Liver (tissue), 9 donors: ENCODE data around the gene VGF. TPM values are rescaled to one million over a fixed set of nuclear protein-coding genes. Genes with fewer than 3 reads are reported as not detected.

Source experiments
- DNase-seq: peaks from one replicate; pipeline ENCODE4 v3.0.0-alpha.2; 2017; ENCODE audit warnings: low spot score
- H3K27ac ChIP-seq, 2 donors: one replicate each; pipeline ENCODE4 v1.7.0; 2013; ENCODE audit warnings: inconsistent platforms in 2 of 2, low read length in 2 of 2, control low read depth in 1 of 2, low read depth in 1 of 2, mild to moderate bottlenecking in 1 of 2
- H3K27me3 ChIP-seq, 4 donors: one replicate each; pipeline versions ENCODE4 v1.6.1 to v1.7.0; 2013; ENCODE audit warnings: low read length in 3 of 4, inconsistent platforms in 1 of 4, mild to moderate bottlenecking in 1 of 4, moderate library complexity in 1 of 4; ENCODE audit not compliant: control insufficient read depth in 4 of 4, insufficient read depth in 4 of 4
- H3K36me3 ChIP-seq, 4 donors: one replicate each; pipeline versions ENCODE4 v1.6.1 to v1.7.0; 2013; ENCODE audit warnings: low read length in 3 of 4, mild to moderate bottlenecking in 3 of 4, low read depth in 1 of 4, moderate library complexity in 1 of 4; ENCODE audit not compliant: control insufficient read depth in 4 of 4, insufficient read depth in 3 of 4
- H3K4me1 ChIP-seq, 4 donors: one replicate each; pipeline versions ENCODE4 v1.6.1 to v1.7.0; 2013; ENCODE audit warnings: low read length in 3 of 4, mild to moderate bottlenecking in 3 of 4, moderate library complexity in 1 of 4; ENCODE audit not compliant: control insufficient read depth in 4 of 4, insufficient read depth in 4 of 4
- H3K4me3 ChIP-seq, 3 donors: one replicate each; pipeline versions ENCODE4 v1.6.1 to v1.7.0; 2013; ENCODE audit warnings: low read length in 3 of 3, control low read depth in 1 of 3, low read depth in 1 of 3, mild to moderate bottlenecking in 1 of 3
- H3K9ac ChIP-seq, 2 donors: one replicate each; pipeline ENCODE4 v1.7.0; 2013; ENCODE audit warnings: low read length in 2 of 2, mild to moderate bottlenecking in 2 of 2, moderate library complexity in 2 of 2, control low read depth in 1 of 2, low read depth in 1 of 2
- H3K9me3 ChIP-seq, 4 donors: one replicate each; pipeline versions ENCODE4 v1.6.1 to v1.7.0; 2013; ENCODE audit warnings: low read length in 3 of 4; ENCODE audit not compliant: control insufficient read depth in 4 of 4
- EGR1 ChIP-seq, 2 donors: IDR thresholded peaks; 2 replicates each; pipeline ENCODE4 v1.6.1; 2016 to 2018; ENCODE audit warnings: antibody characterized with exemption in 2 of 2, low read depth in 2 of 2
- FOXA1 ChIP-seq: IDR thresholded peaks from 2 replicates; pipeline ENCODE4 v1.6.1; 2016; ENCODE audit warnings: antibody characterized with exemption
- FOXA2 ChIP-seq: IDR thresholded peaks from 2 replicates; pipeline ENCODE4 v1.6.1; 2016; ENCODE audit warnings: antibody characterized with exemption
- GABPA ChIP-seq, 2 donors: IDR thresholded peaks in 1 of 2; conservative IDR thresholded peaks in 1 of 2; 2 replicates each; pipeline ENCODE4 v1.6.1; 2016; ENCODE audit warnings: antibody characterized with exemption in 2 of 2, mild to moderate bottlenecking in 1 of 2, moderate library complexity in 1 of 2
- HNF4A ChIP-seq, 2 donors: conservative IDR thresholded peaks; 2 replicates each; pipeline ENCODE4 v1.6.1; 2016; ENCODE audit warnings: antibody characterized with exemption in 2 of 2, mild to moderate bottlenecking in 2 of 2
- HNF4G ChIP-seq: IDR thresholded peaks from 2 replicates; pipeline ENCODE4 v1.6.1; 2016; ENCODE audit warnings: antibody characterized with exemption
- JUND ChIP-seq, 2 donors: IDR thresholded peaks; 2 replicates each; pipeline ENCODE4 v1.6.1; 2016; ENCODE audit warnings: antibody characterized with exemption in 2 of 2
- NR2F2 ChIP-seq: IDR thresholded peaks from 2 replicates; pipeline ENCODE4 v1.6.1; 2016; ENCODE audit warnings: antibody characterized with exemption
- RAD21 ChIP-seq, 2 donors: IDR thresholded peaks; 2 replicates each; pipeline ENCODE4 v1.6.1; 2016; ENCODE audit warnings: antibody characterized with exemption in 2 of 2, mild to moderate bottlenecking in 2 of 2
- RXRA ChIP-seq, 2 donors: IDR thresholded peaks; 2 replicates each; pipeline ENCODE4 v1.6.1; 2017 to 2018; ENCODE audit warnings: antibody characterized with exemption in 2 of 2, mild to moderate bottlenecking in 1 of 2
- SP1 ChIP-seq: IDR thresholded peaks from 2 replicates; pipeline ENCODE4 v1.6.1; 2018; ENCODE audit warnings: antibody characterized with exemption, mild to moderate bottlenecking
- TAF1 ChIP-seq: conservative IDR thresholded peaks from 2 replicates; pipeline ENCODE4 v1.6.1; 2016; ENCODE audit warnings: antibody characterized with exemption, mild to moderate bottlenecking
- YY1 ChIP-seq: IDR thresholded peaks from 2 replicates; pipeline ENCODE4 v1.6.1; 2016; ENCODE audit warnings: antibody characterized with exemption, mild to moderate bottlenecking
- WGBS: extraction: QIAGEN DNeasy Blood & Tissue Kit; methylation state at CpG from one replicate; pipeline ENCODE4 v1.1.7; 2013; 5-methylcytosine and 5-hydroxymethylcytosine counted together
- polyA plus RNA-seq, 2 donors: library from polyadenylated mRNA; stranded (reverse) in 1 of 2; unstranded in 1 of 2; fragments of 200-250 nt in 1 of 2; fragments of >200 nt in 1 of 2; fragmentation: Nextera tagmentation in 1 of 2; extraction: Ambion mirVana in 1 of 2; gene quantifications; one replicate each; pipeline versions ENCODE4 v1.2.1 to v1.2.3, GENCODE V29; 2013 to 2015
- total RNA-seq, 2 donors: library from RNA; depleted of rRNA; stranded (reverse); fragments of >200 nt; gene quantifications; one replicate each; pipeline ENCODE4 v1.2.3, GENCODE V29; 2014
- TF ChIP-seq, protein P1 (sequence below): IDR thresholded peaks from 2 replicates; pipeline ENCODE4 v1.6.1; 2016; ENCODE audit warnings: antibody characterized with exemption
- TF ChIP-seq, protein P2 (sequence below): IDR thresholded peaks from 2 replicates; pipeline ENCODE4 v1.6.1; 2016; ENCODE audit warnings: antibody characterized with exemption, mild to moderate bottlenecking
- TF ChIP-seq, protein P3 (sequence below): fragments of 150-350 bp; IDR thresholded peaks from 2 replicates; pipeline ENCODE4 v1.5.1; 2017; ENCODE audit warnings: improper control_type of control experiment, low read depth, low read length; ENCODE audit not compliant: missing input control
- TF ChIP-seq, protein P4 (sequence below): IDR thresholded peaks from 2 replicates; pipeline ENCODE4 v1.6.1; 2016; ENCODE audit warnings: antibody characterized with exemption
- TF ChIP-seq, protein P5 (sequence below): IDR thresholded peaks from 2 replicates; pipeline ENCODE4 v1.6.1; 2016; ENCODE audit warnings: antibody characterized with exemption
- donor health status: healthy.
- donor health status: healthy.
- donor health status: healthy.
- donor health status: healthy.
- donor health status: healthy.

The VGF gene
- total and polyA plus RNA-seq, 4 donors, result not detected

DNA sequence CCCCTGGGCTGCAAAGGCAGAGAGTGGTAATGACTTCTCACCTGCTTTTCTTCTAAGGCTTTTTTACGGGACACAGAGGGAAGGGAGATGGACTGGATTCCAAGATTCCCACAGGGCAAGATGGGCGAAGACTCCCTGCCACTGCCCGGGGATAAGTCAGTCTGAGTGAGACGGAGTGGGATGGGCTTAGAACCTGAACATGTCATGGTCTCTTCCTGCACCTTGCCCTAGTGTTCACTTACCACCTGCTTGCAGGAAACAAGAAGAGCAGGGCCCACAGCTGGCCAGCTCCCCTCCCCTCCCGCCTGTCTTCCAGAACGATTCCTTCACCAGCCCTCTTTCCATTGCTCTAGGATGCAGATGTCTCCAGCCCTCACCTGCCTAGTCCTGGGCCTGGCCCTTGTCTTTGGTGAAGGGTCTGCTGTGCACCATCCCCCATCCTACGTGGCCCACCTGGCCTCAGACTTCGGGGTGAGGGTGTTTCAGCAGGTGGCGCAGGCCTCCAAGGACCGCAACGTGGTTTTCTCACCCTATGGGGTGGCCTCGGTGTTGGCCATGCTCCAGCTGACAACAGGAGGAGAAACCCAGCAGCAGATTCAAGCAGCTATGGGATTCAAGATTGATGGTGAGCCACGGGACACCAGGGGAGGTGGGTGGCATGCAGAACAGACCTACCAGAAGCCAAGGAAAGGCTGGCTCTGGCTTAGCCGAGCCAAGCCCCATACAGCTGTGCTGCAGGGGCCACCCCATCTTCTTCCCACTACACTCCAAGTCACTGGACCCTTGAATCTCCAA is 37.1 kb downstream of the VGF start:
- Histone ChIP-seq H3K27me3 (no peaks in the 10 kb centered on the region), H3K9ac (peak overlapping the region in 1 of 2 donors; percentile 88), H3K9me3 (no peaks in the 10 kb centered on the region), H3K4me3 (peak overlapping the region; percentile 45 to 50 (median 47)), H3K27ac (peak overlapping the region; percentile 83 to 96), H3K36me3 (peaks cover 0 to 19% (median 12%) of the 10 kb centered on the region in 4 donors), H3K4me1 (peaks cover 17 to 44% (median 22%) of the 10 kb centered on the region in 4 donors)
- TF ChIP-seq RAD21 (IDR thresholded peaks at IDR 0.05) (no peak), HNF4G (no peak), FOXA2 (no peak), SP1 (no peak), GABPA (IDR thresholded peaks at IDR 0.05 in 1 of 2, conservative IDR thresholded peaks at IDR 0.05 in 1 of 2) (no peak), YY1 (no peak), FOXA1 (no peak), NR2F2 (no peak), JUND (IDR thresholded peaks at IDR 0.05) (no peak), RXRA (IDR thresholded peaks at IDR 0.05) (no peak), HNF4A (conservative IDR thresholded peaks at IDR 0.05) (no peak), EGR1 (IDR thresholded peaks at IDR 0.05; ENCODE audit: low read depth in 2 of 2) (no peak), TAF1 (no peak)
- TF ChIP-seq, protein P1, sequence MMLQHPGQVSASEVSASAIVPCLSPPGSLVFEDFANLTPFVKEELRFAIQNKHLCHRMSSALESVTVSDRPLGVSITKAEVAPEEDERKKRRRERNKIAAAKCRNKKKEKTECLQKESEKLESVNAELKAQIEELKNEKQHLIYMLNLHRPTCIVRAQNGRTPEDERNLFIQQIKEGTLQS, result no peak
- TF ChIP-seq, protein P2, sequence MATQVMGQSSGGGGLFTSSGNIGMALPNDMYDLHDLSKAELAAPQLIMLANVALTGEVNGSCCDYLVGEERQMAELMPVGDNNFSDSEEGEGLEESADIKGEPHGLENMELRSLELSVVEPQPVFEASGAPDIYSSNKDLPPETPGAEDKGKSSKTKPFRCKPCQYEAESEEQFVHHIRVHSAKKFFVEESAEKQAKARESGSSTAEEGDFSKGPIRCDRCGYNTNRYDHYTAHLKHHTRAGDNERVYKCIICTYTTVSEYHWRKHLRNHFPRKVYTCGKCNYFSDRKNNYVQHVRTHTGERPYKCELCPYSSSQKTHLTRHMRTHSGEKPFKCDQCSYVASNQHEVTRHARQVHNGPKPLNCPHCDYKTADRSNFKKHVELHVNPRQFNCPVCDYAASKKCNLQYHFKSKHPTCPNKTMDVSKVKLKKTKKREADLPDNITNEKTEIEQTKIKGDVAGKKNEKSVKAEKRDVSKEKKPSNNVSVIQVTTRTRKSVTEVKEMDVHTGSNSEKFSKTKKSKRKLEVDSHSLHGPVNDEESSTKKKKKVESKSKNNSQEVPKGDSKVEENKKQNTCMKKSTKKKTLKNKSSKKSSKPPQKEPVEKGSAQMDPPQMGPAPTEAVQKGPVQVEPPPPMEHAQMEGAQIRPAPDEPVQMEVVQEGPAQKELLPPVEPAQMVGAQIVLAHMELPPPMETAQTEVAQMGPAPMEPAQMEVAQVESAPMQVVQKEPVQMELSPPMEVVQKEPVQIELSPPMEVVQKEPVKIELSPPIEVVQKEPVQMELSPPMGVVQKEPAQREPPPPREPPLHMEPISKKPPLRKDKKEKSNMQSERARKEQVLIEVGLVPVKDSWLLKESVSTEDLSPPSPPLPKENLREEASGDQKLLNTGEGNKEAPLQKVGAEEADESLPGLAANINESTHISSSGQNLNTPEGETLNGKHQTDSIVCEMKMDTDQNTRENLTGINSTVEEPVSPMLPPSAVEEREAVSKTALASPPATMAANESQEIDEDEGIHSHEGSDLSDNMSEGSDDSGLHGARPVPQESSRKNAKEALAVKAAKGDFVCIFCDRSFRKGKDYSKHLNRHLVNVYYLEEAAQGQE, result no peak
- TF ChIP-seq, protein P3, sequence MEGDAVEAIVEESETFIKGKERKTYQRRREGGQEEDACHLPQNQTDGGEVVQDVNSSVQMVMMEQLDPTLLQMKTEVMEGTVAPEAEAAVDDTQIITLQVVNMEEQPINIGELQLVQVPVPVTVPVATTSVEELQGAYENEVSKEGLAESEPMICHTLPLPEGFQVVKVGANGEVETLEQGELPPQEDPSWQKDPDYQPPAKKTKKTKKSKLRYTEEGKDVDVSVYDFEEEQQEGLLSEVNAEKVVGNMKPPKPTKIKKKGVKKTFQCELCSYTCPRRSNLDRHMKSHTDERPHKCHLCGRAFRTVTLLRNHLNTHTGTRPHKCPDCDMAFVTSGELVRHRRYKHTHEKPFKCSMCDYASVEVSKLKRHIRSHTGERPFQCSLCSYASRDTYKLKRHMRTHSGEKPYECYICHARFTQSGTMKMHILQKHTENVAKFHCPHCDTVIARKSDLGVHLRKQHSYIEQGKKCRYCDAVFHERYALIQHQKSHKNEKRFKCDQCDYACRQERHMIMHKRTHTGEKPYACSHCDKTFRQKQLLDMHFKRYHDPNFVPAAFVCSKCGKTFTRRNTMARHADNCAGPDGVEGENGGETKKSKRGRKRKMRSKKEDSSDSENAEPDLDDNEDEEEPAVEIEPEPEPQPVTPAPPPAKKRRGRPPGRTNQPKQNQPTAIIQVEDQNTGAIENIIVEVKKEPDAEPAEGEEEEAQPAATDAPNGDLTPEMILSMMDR, result no peak
- TF ChIP-seq, protein P4, sequence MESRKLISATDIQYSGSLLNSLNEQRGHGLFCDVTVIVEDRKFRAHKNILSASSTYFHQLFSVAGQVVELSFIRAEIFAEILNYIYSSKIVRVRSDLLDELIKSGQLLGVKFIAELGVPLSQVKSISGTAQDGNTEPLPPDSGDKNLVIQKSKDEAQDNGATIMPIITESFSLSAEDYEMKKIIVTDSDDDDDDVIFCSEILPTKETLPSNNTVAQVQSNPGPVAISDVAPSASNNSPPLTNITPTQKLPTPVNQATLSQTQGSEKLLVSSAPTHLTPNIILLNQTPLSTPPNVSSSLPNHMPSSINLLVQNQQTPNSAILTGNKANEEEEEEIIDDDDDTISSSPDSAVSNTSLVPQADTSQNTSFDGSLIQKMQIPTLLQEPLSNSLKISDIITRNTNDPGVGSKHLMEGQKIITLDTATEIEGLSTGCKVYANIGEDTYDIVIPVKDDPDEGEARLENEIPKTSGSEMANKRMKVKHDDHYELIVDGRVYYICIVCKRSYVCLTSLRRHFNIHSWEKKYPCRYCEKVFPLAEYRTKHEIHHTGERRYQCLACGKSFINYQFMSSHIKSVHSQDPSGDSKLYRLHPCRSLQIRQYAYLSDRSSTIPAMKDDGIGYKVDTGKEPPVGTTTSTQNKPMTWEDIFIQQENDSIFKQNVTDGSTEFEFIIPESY, result no peak
- TF ChIP-seq, protein P5, sequence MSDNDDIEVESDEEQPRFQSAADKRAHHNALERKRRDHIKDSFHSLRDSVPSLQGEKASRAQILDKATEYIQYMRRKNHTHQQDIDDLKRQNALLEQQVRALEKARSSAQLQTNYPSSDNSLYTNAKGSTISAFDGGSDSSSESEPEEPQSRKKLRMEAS, result no peak
- WGBS, result 87% methylated on average over 14 of the region's 14 CpGs
- DNase-seq, result no peak
